Activated CD8-positive, alpha-beta memory T cell treated with anti-CD3 and anti-CD28 coated beads, Interleukin-2, amount 50 U/mL, for 4 hours (primary cell): ENCODE measurements around the gene COL5A1.

Source experiments
- DNase-seq: peaks from one replicate; pipeline ENCODE4 v3.0.0-alpha.2; 2020

The COL5A1 gene

DNA sequence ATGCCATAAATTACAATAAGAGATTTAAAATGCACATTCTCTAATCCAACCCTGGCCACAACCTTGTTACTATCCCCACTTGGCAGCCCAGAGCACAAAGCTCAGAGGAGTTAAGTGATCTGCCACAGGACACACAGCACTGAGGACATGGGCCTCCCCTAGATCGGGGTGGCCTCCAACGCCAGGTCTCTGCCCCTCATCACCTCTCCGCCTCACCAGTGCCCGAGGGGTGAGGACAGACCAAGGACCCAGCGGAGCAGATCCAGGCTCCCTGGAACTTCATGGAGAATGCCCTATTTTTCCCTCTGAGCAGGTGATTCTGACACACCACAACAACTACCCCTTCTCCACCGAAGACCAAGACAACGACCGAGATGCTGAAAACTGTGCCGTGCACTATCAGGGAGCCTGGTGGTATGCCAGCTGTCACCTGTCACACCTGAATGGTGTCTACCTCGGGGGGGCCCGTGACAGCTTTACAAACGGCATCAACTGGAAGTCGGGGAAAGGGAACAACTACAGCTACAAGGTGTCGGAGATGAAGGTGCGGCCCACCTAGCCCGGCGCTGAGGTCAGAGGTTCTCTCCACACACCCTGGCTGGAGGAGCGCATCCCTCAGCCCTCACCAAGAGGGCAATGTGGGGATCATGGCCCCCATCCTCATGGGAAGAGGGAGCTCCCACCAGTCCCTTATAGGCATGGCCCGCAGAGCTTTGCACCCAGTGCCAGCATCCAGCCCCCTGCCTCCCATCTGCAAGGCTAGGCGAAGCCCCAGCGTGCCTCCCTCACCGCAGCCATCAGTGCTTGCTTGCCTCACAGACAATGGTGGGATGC lies 226.5 kb downstream of the COL5A1 start:
- DNase-seq, result peak; percentile 3

DNA sequence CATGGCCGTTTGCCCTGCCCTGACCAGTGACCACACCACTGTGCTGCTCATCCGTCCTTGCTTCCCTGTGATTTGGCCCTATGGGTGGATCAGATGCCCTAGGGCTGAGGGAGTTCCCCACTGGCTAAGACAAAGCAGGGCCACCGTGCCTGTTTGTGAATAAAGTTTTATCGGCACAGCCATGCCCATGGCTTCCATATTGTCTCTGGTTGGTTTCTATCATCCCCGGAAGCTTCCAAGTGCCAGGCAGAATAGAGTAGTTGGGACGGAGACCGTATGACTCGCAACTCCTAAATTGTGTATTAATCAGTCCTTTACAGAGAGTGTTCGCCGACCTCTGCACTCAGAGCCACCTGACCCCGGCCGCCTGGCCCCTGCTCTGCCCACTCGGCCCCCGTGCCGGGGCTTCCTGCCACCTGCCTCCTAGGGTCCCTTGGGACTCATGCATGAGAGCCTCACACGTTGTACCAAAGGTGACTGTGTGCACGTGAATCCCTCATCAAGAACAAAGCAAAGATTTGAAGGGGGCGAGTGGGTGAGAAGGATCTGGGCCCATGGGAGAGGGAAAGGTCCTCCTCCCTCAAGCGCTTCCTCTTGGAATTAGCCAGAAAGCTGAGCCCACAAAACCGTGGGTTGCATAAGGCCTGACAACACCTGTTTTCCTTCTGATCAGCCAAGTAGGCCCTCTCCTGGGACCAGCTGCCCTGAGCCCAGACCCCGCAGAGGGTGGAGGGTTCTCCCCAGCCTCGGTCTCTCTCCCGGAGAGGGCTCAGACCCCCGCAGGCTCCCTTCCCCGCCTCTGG lies 227.3 kb downstream of the COL5A1 start:
- DNase-seq, result peak; percentile 7

GRCh38 chr9:134869554-134870300 lies 228.1 kb downstream of the COL5A1 start:
- no peak for DNase-seq

DNA sequence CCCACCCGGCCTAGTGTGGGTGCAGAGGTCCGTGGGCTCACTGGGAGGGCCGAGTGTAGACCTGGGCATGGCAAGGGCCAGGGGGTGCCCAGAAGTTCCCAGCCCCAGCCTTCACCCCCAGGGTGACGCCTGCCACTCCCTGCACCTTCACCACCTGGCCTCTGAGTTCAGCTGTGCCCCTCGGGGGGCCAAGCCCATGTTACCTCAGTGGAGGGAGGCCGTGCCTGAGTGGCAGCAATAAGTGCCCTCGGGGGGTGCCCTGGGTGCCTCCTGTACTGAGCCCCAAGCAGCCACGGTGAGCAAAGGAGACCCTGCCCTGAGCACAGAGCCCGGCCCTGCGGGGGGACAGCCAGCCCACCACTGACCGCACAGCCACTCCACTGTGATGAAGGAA lies 228.7 kb downstream of the COL5A1 start:
- DNase-seq, result no peak

- no peak for DNase-seq
These were observed 229.4 kb downstream of the COL5A1 start for GRCh38 chr9:134870746-134871662.

- DNase-seq, result no peak
These were observed 230.2 kb downstream of the COL5A1 start for GRCh38 chr9:134871697-134872340.

DNA sequence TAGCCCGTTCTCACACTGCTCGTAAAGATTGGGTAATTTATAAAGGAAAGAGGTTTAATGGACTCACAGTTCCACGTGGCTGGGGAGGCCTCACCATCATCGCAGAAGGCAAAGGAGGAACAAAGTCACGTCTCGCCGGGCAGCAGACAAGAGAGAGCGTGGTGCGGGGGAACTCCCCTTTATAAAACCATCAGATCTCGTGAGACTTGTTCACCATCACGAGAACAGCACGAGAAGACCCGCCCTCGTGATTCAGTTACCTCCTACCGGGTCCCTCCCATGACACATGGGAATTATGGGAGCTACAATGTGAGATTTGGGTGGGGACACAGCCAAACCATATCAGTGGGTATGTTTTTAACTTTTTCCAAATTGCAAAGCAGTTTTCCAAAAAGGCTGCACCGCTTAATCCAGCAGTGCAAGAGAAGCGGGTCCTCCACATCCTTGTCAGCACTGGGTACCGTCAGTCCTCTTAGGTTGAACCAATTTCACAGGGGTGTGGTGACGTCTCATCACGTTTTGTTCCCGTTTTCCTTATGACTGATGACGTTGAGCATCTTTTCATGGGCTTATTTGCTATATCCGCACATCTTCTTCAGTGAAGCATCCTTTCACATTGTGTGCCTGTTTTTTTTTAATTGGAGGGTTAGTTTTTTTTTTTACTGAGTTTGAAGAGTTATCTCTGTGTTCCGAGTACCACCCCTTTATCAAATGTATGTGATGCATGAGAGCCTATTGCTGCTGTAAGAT lies 231.1 kb downstream of the COL5A1 start:
- DNase-seq, result no peak

GRCh38 chr9:134875371-134875770 lies 233.8 kb downstream of the COL5A1 start:
- no peak for DNase-seq

- DNase-seq, result no peak
These were observed 235.9 kb downstream of the COL5A1 start for GRCh38 chr9:134877541-134877940.

DNA sequence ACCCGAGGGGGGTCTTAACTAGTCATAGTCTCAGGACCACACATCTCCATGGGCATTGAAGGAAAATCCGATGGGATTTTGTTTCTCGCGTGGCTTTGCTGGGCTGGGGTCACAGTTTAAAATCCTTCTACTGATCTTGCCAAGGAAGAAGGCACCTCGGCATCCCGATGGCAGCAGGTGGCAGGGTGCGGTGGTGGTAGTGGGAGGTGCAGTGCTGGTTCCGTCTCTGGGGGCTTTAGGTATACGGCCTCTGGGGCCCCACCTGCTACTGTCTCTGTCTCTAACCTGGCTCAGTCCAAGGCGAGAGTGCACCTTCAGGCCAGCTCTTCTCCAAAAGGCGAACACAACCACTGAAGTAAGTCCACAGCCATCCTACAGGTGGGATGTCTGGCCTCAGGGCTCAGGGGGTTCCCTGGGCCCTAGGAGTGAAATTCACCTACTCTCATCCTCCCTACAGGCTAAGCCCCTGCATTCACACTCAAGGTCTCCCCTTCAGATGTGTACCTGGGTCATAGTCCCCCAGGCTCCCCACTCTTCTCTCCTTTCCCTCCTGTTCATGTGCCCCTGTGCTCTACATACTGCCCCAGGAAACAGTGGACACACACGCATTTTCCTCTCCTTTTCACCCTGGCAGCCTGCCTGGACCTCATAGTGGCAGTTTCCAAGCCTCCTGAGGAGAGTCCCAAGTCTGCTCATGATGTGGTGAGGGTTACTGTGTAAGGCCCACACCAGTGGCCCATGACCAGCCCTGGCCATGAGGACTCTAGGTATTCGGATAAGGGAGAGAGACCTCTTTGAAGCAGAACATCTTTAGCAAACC lies 238.3 kb downstream of the COL5A1 start:
- no peak for DNase-seq

DNA sequence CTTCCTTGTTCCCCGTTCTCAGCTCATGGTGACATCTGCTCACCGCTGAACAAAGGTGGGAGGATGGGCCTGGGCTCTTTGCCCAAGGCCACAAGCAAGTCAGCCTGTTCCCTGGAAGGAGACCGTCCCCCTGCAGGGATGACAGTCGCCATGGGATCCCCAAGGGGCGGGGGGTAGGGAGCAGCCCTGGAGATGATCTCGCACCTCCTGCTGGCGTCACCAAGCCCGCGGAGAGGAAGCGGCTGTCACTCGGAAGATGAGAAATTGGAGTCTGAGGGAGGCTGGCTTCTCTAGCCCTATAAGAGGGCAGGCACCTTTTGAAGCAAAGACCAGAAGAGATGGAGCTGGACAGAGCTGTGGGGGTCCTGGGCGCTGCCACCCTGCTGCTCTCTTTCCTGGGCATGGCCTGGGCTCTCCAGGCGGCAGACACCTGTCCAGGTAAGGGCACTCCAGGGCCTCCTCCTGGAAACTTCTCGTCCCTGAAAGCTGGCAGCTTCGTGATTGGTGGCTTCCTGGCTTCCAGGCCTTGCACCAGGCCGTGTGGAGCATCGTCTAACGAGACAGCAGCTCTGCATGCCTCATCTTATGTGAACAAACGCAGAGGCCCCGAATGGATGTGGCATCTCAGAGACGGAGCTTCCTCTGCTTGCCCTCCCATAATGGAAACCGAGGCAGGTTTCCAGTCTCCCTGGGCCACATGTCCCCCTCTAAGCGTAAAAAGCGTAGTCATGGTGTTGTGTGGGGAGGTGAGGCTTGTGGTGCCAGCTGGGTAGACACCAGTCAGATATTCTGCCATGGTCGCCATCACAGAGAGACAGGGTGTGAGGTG lies 239.1 kb downstream of the COL5A1 start, which contains the start of gene FCN2:
TSS of gene FCN2 (plus strand) at position 327 of the 829 bp plus-strand sequence. CDS start at position 339, 12 bp downstream.
- DNase-seq, result no peak

DNA sequence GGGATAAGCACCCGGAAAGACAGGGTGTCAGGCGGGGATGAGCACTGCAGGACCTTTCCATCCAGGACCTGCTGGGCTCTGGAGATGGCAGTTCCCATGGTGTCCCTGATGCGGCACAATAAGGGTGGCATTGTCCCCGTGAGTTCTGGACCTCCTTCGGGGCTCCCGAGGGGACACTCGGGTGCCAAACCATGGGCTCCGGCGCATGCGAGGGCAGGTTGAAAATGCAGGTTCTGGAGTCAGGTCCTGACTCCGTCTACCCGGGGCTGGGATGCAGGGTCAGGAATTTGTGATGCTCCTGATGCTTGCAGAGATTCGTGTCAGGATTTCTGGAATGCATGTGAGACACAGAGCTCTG lies 239.7 kb downstream of the COL5A1 start:
- no peak for DNase-seq

GRCh38 chr9:134882204-134882785 lies 240.7 kb downstream of the COL5A1 start:
- no peak for DNase-seq

DNA sequence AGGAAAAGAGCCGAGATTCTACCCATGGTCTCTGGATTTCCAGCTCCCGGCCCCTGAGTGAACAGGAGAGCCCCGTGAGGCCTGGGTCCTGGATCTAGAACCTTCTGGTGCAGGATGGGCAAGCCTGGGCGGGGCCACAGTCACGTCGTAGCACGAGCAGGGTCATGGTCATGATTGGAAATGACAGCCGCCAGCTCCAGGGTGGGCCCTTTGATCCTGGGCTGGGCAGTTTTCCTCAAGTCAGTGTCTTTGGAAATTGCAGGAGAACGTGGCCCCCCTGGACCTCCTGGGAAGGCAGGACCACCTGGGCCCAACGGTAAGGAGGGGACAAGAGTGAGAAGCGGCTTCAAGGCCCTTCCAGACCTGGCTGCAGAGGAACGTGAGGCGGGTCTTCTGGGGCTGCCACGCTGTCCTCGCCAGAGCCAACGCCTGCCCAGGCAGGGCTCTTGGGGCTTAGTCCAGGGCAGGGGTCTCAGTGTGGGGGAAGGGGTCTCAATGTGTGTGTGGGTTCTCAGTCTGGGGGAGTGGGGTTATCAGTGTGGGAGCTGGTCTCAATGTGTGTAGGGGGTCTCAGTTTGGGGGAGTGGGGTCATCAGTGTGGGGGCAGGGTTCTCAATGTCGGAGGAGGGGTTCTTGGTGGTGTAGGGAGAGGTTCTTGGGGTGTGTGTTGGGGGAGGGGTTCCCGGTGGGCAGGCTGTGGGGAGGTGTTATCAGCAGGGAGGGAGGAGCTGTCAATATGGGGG lies 241.6 kb downstream of the COL5A1 start:
- DNase-seq, result no peak

GRCh38 chr9:134884492-134884891 lies 242.9 kb downstream of the COL5A1 start:
- DNase-seq, result no peak

DNA sequence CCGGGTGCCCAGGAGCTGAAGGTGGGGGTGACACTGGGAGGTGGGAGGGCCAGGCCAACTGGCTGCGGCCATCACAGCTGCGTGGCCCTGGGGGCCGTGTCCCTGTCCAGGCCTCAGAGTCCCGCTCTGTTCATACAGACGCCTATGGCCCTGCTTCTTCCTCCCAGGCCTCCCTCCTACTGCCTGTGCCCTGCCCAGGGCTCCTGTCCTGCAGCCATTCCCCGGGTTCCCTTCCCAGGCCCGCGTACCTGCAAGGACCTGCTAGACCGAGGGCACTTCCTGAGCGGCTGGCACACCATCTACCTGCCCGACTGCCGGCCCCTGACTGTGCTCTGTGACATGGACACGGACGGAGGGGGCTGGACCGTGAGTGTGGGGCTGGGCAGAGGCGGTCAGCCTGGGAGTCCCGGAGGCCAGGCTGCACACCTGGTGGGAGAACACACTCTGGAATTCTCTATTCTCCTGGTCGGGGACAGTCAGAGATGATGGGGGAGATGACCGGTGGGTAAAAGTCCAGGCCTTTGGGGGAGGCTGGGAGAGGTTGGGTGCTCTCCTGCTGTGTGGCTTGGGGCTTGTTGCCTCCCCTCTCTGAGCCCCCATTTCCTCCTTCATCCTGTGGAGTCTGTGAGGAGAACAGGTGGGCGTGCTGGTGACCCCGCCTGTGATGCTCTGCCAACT lies 243.5 kb downstream of the COL5A1 start:
- DNase-seq, result no peak

DNA sequence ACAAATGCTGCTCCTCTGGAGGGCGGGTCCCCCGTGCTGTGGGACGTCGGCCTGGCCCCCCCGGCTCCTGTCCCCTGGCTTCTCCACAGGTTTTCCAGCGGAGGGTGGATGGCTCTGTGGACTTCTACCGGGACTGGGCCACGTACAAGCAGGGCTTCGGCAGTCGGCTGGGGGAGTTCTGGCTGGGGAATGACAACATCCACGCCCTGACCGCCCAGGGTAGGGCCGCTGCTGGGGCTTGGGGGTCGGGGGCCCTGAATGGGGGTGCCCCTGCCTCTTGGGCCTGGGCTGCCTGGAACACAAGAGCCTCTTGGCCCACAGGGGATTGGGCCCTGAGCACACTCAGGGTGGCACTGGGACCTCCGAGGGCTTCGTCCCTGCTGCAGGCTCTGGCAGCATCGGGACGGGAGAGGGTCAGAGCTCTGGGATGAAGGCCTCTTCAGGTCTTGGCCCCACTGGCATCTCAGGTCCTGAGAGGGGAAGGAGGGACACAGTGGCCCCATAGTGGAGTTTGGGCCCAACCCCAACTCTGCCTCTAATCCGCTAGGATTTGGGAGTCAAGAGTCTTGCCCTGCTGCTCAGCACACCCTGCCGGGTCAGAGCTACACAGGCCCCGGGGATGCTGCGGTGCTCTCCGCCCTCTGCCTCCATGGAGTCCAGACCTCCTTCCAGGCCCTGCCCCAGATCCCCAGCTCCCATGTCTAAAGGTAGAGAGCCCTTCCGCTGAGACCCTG lies 244.2 kb downstream of the COL5A1 start:
- DNase-seq, result no peak
